HG02981 (cell line): ENCODE results near the gene NPHP4.

ENCODE experiments used
- ATAC-seq: cut with Tn5 transposase; IDR thresholded peaks from one replicate; pipeline ENCODE4 v1.9.1; 2021; ENCODE audit warnings: mild to moderate bottlenecking, moderate library complexity; ENCODE audit not compliant: unreplicated experiment

Gene NPHP4

GRCh38 chr1:5914676-5915365, 77.4 kb downstream of the NPHP4 start:
- no peak for ATAC-seq

DNA sequence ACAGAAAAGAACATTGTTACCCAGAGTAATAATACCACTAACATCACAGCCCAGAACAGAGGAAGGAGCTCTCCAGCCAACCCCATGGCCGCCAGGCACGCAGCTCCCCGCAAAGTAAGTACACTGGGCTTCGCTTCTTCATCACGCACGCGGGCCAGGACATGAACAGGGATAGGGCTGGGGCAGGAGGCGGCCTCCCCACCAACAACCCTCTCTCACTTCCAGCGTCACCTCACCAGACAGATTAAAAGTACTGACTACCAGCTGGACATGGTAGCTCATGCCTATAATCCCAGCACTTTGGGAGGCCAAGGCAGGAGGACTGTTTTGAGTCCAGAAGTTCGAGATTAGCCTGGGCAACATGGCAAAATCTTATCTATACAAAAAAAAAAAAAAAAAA, 78.3 kb downstream of the NPHP4 start:
- no peak for ATAC-seq

DNA sequence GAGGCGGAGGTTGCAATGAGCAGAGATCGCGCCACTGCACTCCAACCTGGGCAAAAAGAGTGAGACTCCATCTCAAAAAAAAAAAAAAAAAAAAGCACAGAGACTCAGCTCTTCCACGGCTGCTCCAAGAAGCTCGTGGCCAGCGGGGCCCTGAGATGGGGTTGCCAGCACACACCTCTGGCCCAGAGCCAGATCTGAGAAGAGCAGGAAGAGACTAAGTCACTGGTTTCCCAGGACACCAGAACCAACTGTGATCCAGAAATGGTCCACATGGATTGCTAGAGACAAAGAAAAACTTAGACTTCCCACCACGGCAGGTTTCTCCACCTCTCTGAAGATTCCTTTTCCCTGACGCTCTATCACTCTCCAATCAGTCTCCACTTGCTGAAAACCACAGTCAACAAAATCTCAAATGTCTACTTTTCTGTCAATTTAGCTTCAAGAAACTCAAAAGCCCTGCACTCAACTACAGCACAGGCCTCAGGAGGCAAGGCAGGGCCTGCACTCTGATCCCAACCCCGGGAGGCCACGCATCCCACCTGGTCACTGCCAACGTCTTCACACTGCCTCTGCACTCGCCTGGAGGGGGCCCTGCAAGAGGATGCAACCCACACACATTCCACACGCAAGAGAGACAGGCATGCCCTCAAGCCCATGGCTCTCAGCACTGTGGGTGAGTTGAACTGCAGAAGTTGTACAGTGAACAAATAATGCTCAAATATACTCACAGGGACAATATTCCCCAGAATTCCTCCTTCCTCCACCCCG, 79.0 kb downstream of the NPHP4 start:
- ATAC-seq = no peak

DNA sequence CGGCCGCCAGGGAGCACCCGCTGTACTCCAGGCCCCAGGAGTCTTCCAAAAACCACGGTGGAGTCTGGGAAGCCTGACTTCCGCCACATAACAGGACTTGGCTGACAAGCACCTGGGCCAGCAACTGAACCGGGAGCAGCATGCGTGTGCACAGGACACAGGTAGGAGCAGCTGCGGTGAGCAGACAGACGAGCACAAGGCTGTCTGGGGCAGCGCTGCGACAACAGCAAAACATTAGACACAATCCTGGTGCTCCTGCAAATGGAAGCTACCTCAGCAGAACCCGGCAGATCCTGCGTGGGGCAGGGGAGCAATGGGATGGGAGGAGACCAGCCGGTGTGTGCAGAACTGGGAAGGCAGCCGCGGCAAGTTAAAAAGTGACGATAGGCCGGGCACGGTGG, 80.4 kb downstream of the NPHP4 start:
- ATAC-seq = no peak

GRCh38 chr1:5911157-5911556, 81.1 kb downstream of the NPHP4 start:
- ATAC-seq = no peak

DNA sequence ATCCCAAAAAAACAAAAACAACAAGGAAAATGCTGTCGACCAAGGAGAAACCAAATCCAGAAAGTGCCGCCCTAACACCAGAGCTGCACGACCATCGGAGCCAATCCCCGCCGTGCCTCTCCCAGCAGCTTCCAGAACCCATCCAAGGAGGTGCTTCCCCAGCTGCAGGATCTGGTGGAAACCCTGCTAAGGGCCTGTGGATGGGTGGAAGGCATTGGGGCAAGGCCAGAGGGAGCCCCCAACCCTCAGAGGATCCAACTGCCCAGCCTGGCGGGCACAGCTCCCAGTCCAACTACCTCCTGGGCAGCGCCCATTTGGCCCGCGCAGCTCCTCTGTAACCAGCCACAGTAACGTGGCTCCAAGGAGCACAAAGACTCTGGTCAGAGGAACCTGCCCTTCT, 81.6 kb downstream of the NPHP4 start:
- ATAC-seq = no peak

DNA sequence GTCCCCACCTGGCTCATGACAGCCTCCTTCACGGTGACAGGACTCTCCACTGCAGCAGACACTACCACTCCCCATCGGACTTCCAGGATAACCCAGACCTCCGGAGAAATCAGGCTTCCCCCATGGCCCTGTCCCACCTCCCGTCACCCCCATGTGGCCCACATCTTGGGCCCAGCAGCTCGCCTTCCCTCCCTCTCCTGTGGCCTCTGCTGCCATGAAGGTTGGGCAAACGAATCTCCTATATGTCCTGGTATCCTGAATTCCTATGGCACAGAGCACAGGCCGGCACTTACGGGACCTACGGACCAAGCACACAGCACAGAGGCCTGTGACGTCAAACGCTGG, 82.0 kb downstream of the NPHP4 start:
- ATAC-seq = no peak

DNA sequence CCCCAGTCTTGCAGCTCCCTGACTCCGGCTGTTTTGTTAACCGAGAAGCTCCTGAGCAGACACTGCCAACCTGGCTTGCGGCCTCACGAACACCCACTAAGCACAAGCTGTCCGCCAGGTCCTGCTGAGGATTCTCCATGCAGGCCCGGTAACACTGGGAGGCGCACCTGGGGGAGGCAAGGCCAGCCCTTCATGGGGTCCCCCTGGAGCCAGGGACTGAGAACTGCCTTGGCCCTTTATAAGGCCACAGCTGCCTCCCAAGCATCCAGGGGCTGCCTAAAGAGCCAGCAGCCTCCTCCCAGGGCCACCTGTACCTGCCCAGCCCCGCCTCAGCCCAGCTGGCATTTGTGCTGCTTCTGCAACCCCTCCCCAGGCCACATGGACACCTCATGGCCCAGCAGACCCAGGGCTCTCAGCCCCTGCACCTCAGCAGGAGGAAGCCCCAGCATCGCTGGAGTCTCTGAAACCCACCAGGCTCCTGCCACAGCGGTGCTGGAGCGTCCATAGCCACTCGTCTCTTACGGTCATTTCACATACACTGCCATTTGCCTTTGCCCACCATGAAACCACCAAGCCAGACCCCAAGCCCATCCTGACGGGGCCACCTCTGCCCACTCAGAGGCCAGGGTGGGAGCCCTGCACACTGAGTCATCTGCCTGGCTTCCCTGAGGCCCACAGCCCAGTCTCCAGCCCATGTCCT, 82.5 kb downstream of the NPHP4 start:
- no peak for ATAC-seq

DNA sequence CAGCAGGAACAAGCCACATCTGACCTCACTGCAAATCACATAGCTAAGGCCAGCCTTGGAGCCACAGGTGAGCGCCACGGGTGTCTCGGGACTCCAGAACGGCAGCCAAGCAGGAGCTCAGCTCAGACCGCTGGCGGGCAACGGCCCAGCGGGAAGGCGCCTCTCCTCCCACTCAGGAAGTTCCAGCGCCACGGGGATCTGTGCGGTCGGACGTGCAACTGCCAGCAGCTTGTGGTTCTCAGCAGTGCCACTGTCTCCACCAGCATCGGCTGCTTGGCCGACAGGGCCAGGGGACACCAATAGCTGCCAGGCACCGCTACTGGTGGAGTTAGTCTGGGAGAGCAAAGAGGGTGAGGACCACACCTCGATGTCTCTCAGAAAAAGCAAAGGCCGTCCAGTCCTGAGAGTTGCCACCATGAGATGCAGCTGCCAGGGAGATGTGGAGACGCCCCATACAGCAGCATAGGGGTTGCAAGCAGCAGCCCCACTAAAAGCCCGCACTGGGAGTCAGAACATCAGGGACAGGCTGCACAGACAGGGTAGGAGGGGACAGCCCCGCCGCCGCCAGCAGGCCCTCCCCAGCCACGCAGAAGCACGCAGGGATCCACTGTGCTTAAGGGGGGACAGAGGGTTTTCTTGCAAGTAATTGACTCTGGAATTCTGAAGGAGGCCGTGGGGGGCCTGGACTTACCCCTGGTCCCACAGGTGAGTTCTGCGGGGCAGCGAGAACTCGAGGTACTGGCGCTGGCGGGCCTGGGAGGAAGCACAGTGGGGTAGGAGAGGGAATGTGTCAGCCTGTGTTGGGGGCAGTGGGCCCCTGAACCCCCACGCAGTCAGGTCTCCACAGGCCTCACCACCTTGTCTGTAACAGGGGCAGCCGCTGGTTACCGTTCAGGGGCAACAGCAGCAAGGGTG, 83.5 kb downstream of the NPHP4 start:
- no peak for ATAC-seq

DNA sequence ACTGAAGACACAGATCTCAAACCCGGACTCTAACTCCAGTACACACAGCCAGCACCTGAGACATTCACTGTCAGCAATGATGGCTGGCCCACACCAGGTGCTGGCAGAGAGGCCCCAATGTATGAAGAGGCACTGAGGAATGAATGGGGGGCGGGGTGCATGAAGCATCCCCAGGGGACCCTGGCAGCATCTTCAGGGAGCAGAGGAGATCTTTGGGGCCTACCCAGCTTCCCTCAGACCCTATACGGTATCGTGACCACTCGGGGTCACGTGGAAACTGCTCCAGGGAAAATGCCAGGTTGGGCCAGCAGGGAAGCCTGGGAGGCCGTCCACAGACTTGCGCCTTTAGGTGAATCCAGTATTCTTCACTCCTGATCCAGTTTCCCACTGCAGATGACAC, 84.3 kb downstream of the NPHP4 start:
- no peak for ATAC-seq

DNA sequence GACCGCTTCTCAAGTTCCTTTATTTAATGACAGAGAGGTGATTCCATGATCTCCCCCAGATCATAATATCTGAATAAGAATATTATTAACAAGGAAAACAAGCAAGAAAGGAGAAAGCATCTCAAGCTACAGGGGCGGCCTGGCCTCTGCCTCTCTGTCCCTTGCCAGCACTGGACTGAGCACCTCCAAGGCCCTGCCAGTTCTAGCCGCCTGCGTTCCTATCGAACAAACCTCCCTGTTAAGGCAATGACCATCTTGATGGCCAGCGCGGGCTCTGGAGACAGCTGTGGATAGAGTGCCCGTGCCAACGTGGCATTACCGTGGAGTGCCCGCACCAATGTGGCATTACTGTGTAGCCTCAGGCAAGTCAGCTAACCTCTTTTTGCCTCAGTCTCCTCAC, 84.8 kb downstream of the NPHP4 start:
- no peak for ATAC-seq

DNA sequence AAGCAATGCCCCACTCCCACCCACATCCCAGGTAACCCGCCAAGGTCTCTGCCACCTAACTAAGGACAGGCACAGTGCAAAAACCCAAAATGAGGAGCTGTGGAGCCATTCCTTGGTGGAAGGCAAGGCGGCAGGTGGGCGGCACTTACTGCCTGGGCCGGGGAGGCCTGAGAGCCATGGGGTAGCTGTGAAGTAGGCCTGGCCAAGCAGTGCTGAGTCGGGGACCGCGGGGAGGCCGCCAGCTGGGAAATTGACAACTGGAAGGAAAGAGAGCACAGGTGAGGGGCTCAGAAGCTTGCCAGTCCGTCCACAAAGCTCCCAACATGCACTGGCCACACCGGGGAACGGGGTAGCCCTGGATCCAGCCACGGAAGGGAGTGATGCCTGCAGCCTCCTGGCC, 85.3 kb downstream of the NPHP4 start:
- no peak for ATAC-seq

GRCh38 chr1:5906116-5906515, 86.1 kb downstream of the NPHP4 start:
- ATAC-seq = no peak

DNA sequence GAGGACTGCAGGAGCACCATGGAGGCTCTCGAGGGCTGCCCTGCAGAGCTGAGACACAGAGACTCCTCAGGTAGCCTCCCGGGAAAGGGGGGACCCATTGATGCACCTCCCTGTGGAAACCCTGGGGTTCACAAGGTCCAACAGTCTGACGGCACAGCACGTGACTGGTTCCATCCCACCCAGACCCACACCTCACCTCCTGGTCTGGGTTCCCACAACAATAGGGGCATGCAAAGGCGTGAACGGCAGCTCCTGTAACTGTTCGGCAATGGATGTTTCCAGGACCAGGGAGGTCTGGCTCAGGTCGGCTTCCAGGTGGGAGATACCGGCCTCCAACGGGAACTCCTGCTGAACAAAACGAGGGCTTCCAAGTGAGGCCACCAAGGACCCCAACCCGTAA, 86.8 kb downstream of the NPHP4 start:
- no peak for ATAC-seq

DNA sequence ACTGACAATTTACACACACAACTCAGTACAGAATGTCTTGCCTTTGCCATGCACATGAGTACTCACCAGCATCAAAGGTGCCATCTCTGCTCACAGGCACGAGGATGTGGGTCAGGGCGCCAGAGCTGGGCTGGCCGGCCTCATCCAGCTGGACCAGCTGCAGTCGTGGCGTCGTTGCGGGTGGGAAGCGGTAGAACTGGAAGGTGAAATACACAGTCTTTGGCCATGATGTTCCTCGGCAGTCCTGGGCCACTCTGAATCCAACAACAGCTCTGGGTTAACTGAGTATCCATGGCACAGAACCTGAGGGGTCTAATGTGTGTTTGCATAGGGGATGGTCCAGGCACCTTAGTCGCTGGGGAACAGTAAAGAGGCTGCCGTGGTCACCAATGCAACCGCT, 87.7 kb downstream of the NPHP4 start:
- ATAC-seq = no peak

DNA sequence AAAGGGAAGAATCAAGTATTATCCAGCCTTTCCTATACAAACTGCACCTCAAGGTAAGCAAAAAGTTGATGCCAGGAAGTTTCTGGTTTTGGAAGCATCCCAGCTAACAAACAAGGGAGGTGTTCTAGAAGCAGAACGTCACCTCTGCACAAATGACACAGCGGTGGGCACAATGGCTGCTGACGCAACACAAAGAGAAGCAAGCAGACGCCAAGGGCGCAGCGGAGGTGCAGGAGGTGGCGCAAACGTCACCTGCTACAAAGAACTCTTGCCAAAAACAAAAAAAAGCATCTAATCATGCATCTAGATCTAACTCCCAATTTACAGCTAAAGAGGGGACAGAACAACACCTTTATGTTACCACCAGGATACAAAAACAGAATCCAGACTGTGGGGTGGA, 88.5 kb downstream of the NPHP4 start:
- ATAC-seq = no peak

DNA sequence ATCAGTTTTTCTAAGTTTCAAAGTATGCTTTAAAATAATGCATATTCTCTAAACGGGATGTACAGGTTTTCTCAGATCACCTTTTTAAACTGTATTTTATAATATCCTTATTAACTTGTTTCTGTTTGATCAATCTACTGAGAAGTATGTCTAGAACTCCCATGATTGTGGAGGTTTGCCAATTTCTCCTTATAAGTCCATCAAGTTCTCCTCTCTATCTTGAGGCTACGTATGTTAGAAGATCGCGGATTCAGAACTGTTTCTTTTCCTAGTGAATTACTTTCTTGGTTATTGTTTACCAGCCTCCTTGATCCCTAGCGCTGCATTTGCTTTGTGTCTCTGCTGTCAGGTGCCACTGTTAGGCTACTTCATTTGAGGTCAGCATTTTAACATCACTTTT, 89.2 kb downstream of the NPHP4 start:
- ATAC-seq = no peak

DNA sequence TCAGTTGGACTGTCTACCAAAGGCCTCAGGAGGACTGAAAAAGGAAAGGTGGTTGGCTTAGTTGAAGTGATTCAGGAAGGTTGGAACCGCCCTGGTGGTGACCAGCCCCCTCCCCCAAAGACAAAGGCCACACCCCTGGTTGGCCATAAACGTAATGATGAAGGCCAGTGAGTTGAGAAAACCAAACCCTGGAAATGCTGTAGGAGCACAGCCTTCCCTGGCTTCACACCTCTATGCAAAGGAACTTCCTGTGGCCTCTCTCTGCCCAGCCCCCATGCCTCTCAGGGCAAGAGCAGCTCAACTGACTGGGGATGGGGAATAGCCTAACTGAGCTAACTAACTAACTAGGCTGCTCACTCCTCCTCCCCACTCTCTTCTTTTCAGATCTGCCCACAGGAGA, 90.4 kb downstream of the NPHP4 start:
- no peak for ATAC-seq

- no peak for ATAC-seq
Measured at GRCh38 chr1:5901150-5901549, 91.1 kb downstream of the NPHP4 start.

DNA sequence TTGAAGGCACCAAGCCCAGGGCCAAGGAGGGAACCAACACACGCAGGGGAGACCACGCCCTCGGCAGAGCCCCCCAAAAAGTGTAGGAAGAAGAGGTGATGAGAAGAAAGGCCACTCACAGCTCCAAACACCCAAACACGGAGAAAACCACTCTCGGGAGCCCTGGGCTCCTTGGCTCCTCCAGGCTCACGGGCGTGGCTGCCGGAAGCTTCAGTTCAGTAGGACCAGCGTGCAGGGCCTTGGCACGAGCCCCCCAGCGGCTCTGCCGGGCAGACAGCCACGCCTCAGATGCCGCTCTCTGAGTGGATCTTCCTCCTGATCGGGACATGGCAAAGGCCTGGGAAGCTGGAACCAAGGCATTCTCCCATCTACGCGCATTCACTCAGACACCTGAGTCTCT, 94.0 kb downstream of the NPHP4 start:
- no peak for ATAC-seq
